ENCODE data around the gene HSF5.
"Not testable (repeated sequence)": the region's sequence is repeated elsewhere in the genome, so short reads cannot be mapped to it uniquely, and the experiment has no call there.

Gene HSF5

GRCh38 chr17:58515286-58515685, 27.1 kb upstream of the HSF5 start:
- DNase-seq = no peak

GRCh38 chr17:58514770-58515157, 26.6 kb upstream of the HSF5 start:
- no peak for DNase-seq

GRCh38 chr17:58513965-58514769, 26.0 kb upstream of the HSF5 start, which contains the start of gene MTMR4:
Gene MTMR4, minus strand, starts transcription at chr17:58514638. Its CDS starts 231 bp downstream, at chr17:58514407.
- DNase-seq = peak; percentile 92

GRCh38 chr17:58513267-58513964, 25.2 kb upstream of the HSF5 start:
- peak; percentile 69 for DNase-seq

GRCh38 chr17:58510075-58510474, 21.9 kb upstream of the HSF5 start:
- no peak for DNase-seq

- no peak for DNase-seq
Observed at GRCh38 chr17:58508341-58509067, 20.3 kb upstream of the HSF5 start.

- DNase-seq = no peak
Observed at GRCh38 chr17:58507123-58507634, 19.0 kb upstream of the HSF5 start.

- DNase-seq = no peak
Observed at GRCh38 chr17:58506354-58507080, 18.3 kb upstream of the HSF5 start.

GRCh38 chr17:58504826-58505351, 16.7 kb upstream of the HSF5 start:
- DNase-seq = no peak

GRCh38 chr17:58503866-58504265, 15.7 kb upstream of the HSF5 start:
- no peak for DNase-seq

- not testable (repeated sequence) for DNase-seq
Observed at GRCh38 chr17:58503134-58503533, 14.9 kb upstream of the HSF5 start.

GRCh38 chr17:58501451-58501850, 13.2 kb upstream of the HSF5 start:
- DNase-seq = no peak

GRCh38 chr17:58498177-58498828, 10.1 kb upstream of the HSF5 start:
- DNase-seq = no peak

- no peak for DNase-seq
Observed at GRCh38 chr17:58493506-58493905, 5.3 kb upstream of the HSF5 start.

GRCh38 chr17:58492238-58493121, 4.3 kb upstream of the HSF5 start:
- DNase-seq = no peak

- no peak for DNase-seq
Observed at GRCh38 chr17:58491510-58492045, 3.4 kb upstream of the HSF5 start.

GRCh38 chr17:58488428-58488890, 251 bp upstream of the HSF5 start:
- DNase-seq = no peak

- no peak for DNase-seq
Observed at GRCh38 chr17:58484600-58484999, 3.6 kb downstream of the HSF5 start.

- not testable (repeated sequence) for DNase-seq
Observed at GRCh38 chr17:58481798-58482197, 6.4 kb downstream of the HSF5 start.

- no peak for DNase-seq
Observed at GRCh38 chr17:58480090-58480489, 8.1 kb downstream of the HSF5 start.
